Tibial nerve (tissue), 4 donors: Measurements from ENCODE around the gene CPEB1. TPM values are rescaled to one million over a fixed set of nuclear protein-coding genes. Genes with fewer than 3 reads are reported as not detected.

Experiments used
- DNase-seq, 2 donors: peaks; one replicate each; pipeline ENCODE4 v3.0.0-alpha.2; 2019; ENCODE audit warnings: low spot score in 2 of 2
- H3K27ac ChIP-seq, 4 donors: fragments of 200-600 bp; sonication (generic) in 3 of 4; one replicate each; pipeline ENCODE4 v1.5.1; 2017 to 2019; ENCODE audit warnings: mild to moderate bottlenecking in 1 of 4
- H3K27me3 ChIP-seq, 2 donors: fragments of 200-600 bp; sonication (generic) in 1 of 2; one replicate each; pipeline versions ENCODE4 v1.5.1 to v1.6.0; 2017 to 2019
- H3K36me3 ChIP-seq, 3 donors: fragments of 200-600 bp; sonication (generic); one replicate each; pipeline ENCODE4 v1.5.1; 2018 to 2019
- H3K4me1 ChIP-seq, 4 donors: fragments of 200-600 bp; sonication (generic) in 3 of 4; one replicate each; pipeline ENCODE4 v1.5.1; 2017 to 2019
- H3K4me3 ChIP-seq, 4 donors: fragments of 200-600 bp; sonication (generic) in 3 of 4; one replicate each; pipeline ENCODE4 v1.5.1; 2017 to 2019; ENCODE audit warnings: mild to moderate bottlenecking in 1 of 4, moderate library complexity in 1 of 4
- H3K9me3 ChIP-seq, 4 donors: fragments of 200-600 bp; sonication (generic) in 3 of 4; one replicate each; pipeline ENCODE4 v1.5.1; 2017 to 2019
- CTCF ChIP-seq, 5 experiments: fragments of 200-600 bp in 3 of 5; fragments of 450-650 bp in 2 of 5; sonication (generic) in 3 of 5; IDR thresholded peaks; one replicate each; pipeline ENCODE4 v1.5.1; 2016 to 2019; ENCODE audit warnings: antibody characterized with exemption in 5 of 5, mild to moderate bottlenecking in 3 of 5, moderate library complexity in 2 of 5
- EP300 ChIP-seq, 2 donors: sonication (generic); formaldehyde crosslinking; IDR thresholded peaks; one replicate each; pipeline ENCODE4 v1.6.1; 2017; ENCODE audit warnings: antibody characterized with exemption in 2 of 2, mild to moderate bottlenecking in 1 of 2
- POLR2A ChIP-seq, 2 donors: fragments of 450-650 bp; IDR thresholded peaks; one replicate each; pipeline ENCODE4 v1.6.1; 2017; ENCODE audit warnings: antibody characterized with exemption in 2 of 2, mild to moderate bottlenecking in 2 of 2, moderate library complexity in 2 of 2
- WGBS, 2 donors: methylation state at CpG; one replicate each; pipeline ENCODE4 v1.1.5; 2018; 5-methylcytosine and 5-hydroxymethylcytosine counted together
- total RNA-seq, 4 donors: library from RNA; depleted of rRNA; stranded (reverse); fragments of >200 nt; gene quantifications; one replicate each; pipeline ENCODE4 v1.1.0, GENCODE V29; 2016

The CPEB1 gene
- total RNA-seq, 4 donors from 2014 or later = 16.2 to 29.5 (median 23.0) TPM

DNA sequence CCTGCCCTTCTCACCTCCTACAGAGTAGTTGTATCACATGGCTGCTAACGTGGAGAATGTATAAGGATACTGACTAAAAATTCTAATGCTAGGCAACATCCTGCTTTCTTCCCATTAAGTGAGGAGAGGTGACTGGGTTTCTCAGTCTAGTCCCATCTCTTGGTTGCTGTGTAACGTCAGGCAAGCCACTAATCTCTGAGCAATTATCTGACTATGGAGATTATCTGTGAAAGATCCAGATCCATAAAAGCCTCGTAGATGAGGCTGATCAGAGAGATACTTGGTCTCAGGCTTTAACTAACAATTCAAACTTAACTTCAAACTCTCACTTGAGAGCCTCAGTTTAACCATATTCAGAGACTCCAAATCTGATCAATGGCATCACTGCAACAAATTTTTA is 102.2 kb downstream of the CPEB1 start:
- Histone ChIP-seq H3K27ac (no peak overlapping the region), H3K4me3 (no peak overlapping the region), H3K36me3 (peaks cover 0 to 45% (median 0%) of the 10 kb centered on the region in 3 donors), H3K27me3 (no peaks in the 10 kb centered on the region), H3K4me1 (peaks cover 0 to 12% (median 2%) of the 10 kb centered on the region in 4 donors), H3K9me3 (no peaks in the 10 kb centered on the region)
- 56% methylated on average over 3 of the region's 3 CpGs for WGBS, 2 donors
- DNase-seq = no peak
- no peak for TF ChIP-seq POLR2A (IDR thresholded peaks at IDR 0.05)
- TF ChIP-seq EP300 (IDR thresholded peaks at IDR 0.05) = no peak
- no peak for TF ChIP-seq CTCF (IDR thresholded peaks at IDR 0.05)

GRCh38 chr15:82544431-82544830 is 102.7 kb downstream of the CPEB1 start:
- Histone ChIP-seq H3K27ac (no peak overlapping the region), H3K4me3 (no peak overlapping the region), H3K27me3 (no peaks in the 10 kb centered on the region), H3K4me1 (peaks cover 0 to 13% (median 3%) of the 10 kb centered on the region in 4 donors), H3K36me3 (peaks cover 0 to 40% (median 0%) of the 10 kb centered on the region in 3 donors), H3K9me3 (no peaks in the 10 kb centered on the region)
- DNase-seq = no peak
- TF ChIP-seq POLR2A (IDR thresholded peaks at IDR 0.05) (no peak), EP300 (IDR thresholded peaks at IDR 0.05) (no peak), CTCF (IDR thresholded peaks at IDR 0.05) (no peak)
- 78 to 82% methylated on average over 5 to 9 of the region's 9 CpGs for WGBS, 2 donors

- DNase-seq = no peak
Measured at GRCh38 chr15:82543160-82543559, 104.0 kb downstream of the CPEB1 start.

GRCh38 chr15:82540984-82541431 is 106.2 kb downstream of the CPEB1 start:
- 29 to 31% methylated on average over 11 of the region's 11 CpGs for WGBS, 2 donors
- Histone ChIP-seq H3K4me1 (peaks cover 0 to 46% (median 9%) of the 10 kb centered on the region in 4 donors), H3K4me3 (peak overlapping the region; percentile 67 to 94 (median 77)), H3K9me3 (no peaks in the 10 kb centered on the region), H3K27ac (peak overlapping the region; percentile 91 to 97 (median 92)), H3K36me3 (peaks cover 3 to 44% (median 7%) of the 10 kb centered on the region in 3 donors), H3K27me3 (no peaks in the 10 kb centered on the region)
- TF ChIP-seq CTCF (IDR thresholded peaks at IDR 0.05) = no peak
- TF ChIP-seq EP300 (IDR thresholded peaks at IDR 0.05) = no peak
- no peak for TF ChIP-seq POLR2A (IDR thresholded peaks at IDR 0.05)
- no peak for DNase-seq

More at GRCh38 chr15:82543160-82543559, 104.0 kb downstream of the CPEB1 start:
- no peak for TF ChIP-seq POLR2A (IDR thresholded peaks at IDR 0.05)
- no peak for TF ChIP-seq EP300 (IDR thresholded peaks at IDR 0.05)
- TF ChIP-seq CTCF (IDR thresholded peaks at IDR 0.05) = no peak
- H3K27me3 ChIP-seq = no peaks in the 10 kb centered on the region
- 5 to 11% methylated on average over 2 of the region's 2 CpGs for WGBS, 2 donors
- no peaks in the 10 kb centered on the region for H3K9me3 ChIP-seq
- peaks cover 0 to 39% (median 0%) of the 10 kb centered on the region in 3 donors for H3K36me3 ChIP-seq
- H3K27ac ChIP-seq = no peak overlapping the region
- H3K4me3 ChIP-seq = no peak overlapping the region
- peaks cover 0 to 25% (median 9%) of the 10 kb centered on the region in 4 donors for H3K4me1 ChIP-seq

DNA sequence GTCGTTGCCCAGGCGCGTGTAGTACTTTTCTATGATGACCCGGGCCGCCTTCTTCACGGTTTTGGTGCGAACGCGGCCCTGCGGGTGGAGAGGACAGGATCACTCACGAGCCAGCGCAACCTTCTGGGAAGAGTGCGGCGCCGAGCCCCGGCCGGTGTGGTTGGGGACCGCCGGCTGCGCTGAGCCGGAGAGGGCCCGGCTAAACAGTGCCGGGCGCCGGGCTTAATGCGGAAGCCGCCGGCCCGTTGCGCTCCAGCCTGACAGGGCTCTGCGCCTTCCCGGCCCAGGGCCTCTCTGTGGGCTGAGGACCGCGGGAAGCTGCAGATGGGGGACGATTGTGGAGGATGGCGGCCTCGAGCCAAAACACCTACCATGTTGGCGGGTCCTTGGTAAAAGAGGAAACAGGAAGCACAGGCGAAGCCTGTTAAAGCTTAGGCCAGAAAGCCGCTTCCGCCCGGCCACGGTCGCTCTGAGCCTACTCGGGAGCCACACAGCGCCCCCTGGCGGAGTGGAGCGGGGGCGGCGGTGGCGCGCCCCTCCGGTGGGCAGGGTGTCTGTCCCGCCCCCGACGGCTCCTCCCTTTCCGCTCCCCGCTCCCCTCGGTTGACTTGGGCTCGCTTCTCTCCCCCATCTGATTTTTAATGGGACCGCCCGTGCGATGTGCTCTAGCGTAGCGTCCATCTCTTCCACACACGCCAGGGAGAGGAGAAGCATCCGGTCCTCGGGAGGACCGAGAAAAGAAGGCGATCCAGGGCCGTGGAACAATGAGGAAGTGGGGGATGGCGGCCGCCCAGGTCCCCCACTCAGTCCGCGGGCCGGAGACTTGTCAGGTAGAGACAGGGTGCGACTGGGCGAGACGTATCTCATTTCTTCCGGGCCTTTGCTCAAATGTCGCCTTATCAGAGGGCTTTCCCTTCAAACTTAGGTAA is 106.8 kb downstream of the CPEB1 start, which contains the start of gene RPS17:
Gene RPS17, minus strand, starts transcription at position 403 of the 929 bp plus-strand sequence. Its CDS starts 29 bp downstream, at position 374.
- DNase-seq = peak; percentile 94 to 96
- peak; percentile 99 to 100 (median 99) for TF ChIP-seq CTCF (IDR thresholded peaks at IDR 0.05)
- peak; percentile 58 to 97 for TF ChIP-seq EP300 (IDR thresholded peaks at IDR 0.05)
- TF ChIP-seq POLR2A (IDR thresholded peaks at IDR 0.05) = peak; percentile 76 to 80
- Histone ChIP-seq H3K4me3 (peak within 1 kb of the TSS; percentile 67 to 94 (median 77)), H3K27me3 (no peaks in the 10 kb centered on the region), H3K9me3 (no peaks in the 10 kb centered on the region), H3K36me3 (peaks cover 3 to 45% (median 7%) of the 10 kb centered on the region in 3 donors), H3K4me1 (peaks cover 0 to 46% (median 9%) of the 10 kb centered on the region in 4 donors), H3K27ac (peak within 1 kb of the TSS; percentile 91 to 97 (median 92))
- WGBS, 2 donors = 1% methylated on average over 46 to 57 of the region's 81 CpGs
